Lung (tissue), 12 donors: ENCODE data around the gene MAMDC4. TPM values are rescaled to one million over a fixed set of nuclear protein-coding genes. Genes with fewer than 3 reads are reported as not detected.
"Not testable (repeated sequence)": the region's sequence is repeated elsewhere in the genome, so short reads cannot be mapped to it uniquely, and the experiment has no call there.

Experiments
- ATAC-seq: fragments of 200-7000 bp; cut with Tn5 transposase; one replicate; pipeline ENCODE4 v1.9.1; 2020; ENCODE audit warnings: moderate number of reproducible peaks; ENCODE audit not compliant: insufficient read depth, low FRiP score
- DNase-seq, 3 donors: peaks; one replicate each; pipeline ENCODE4 v3.0.0-alpha.2; 2013 to 2017
- H3K27ac ChIP-seq, 2 donors: one replicate each; pipeline ENCODE4 v1.5.1; 2013; ENCODE audit warnings: mild to moderate bottlenecking in 2 of 2, moderate library complexity in 2 of 2, control low read depth in 1 of 2, inconsistent platforms in 1 of 2, low read depth in 1 of 2, low read length in 1 of 2
- H3K27me3 ChIP-seq, 3 donors: one replicate each; pipeline ENCODE4 v1.5.1; 2013; ENCODE audit warnings: low read length in 2 of 3; ENCODE audit not compliant: control insufficient read depth in 3 of 3, insufficient read depth in 3 of 3
- H3K36me3 ChIP-seq, 4 donors: one replicate each; pipeline ENCODE4 v1.5.1; 2013; ENCODE audit warnings: low read length in 4 of 4, mild to moderate bottlenecking in 1 of 4, moderate library complexity in 1 of 4; ENCODE audit not compliant: control insufficient read depth in 4 of 4, insufficient read depth in 4 of 4
- H3K4me1 ChIP-seq, 5 donors: one replicate each; pipeline ENCODE4 v1.5.1; 2013; ENCODE audit warnings: low read length in 5 of 5, mild to moderate bottlenecking in 2 of 5, moderate library complexity in 1 of 5; ENCODE audit not compliant: control insufficient read depth in 5 of 5, insufficient read depth in 5 of 5
- H3K4me3 ChIP-seq: one replicate; pipeline ENCODE4 v1.5.1; 2013; ENCODE audit warnings: mild to moderate bottlenecking, control low read depth, moderate library complexity
- H3K9ac ChIP-seq, 2 donors: one replicate each; pipeline ENCODE4 v1.5.1; 2013; ENCODE audit warnings: low read length in 2 of 2, control low read depth in 1 of 2; ENCODE audit not compliant: insufficient read depth in 1 of 2
- H3K9me3 ChIP-seq, 4 donors: one replicate each; pipeline ENCODE4 v1.5.1; 2013; ENCODE audit warnings: low read length in 3 of 4, mild to moderate bottlenecking in 1 of 4, moderate library complexity in 1 of 4; ENCODE audit not compliant: control insufficient read depth in 4 of 4, insufficient read depth in 3 of 4
- CTCF ChIP-seq: IDR thresholded peaks from 2 replicates; pipeline ENCODE4 v1.5.1; 2012; ENCODE audit warnings: mild to moderate bottlenecking; ENCODE audit errors: control extremely low read depth, extremely low read depth
- WGBS, 2 donors: extraction: QIAGEN DNeasy Blood & Tissue Kit; methylation state at CpG; one replicate each; pipeline ENCODE4 v1.1.7; 2013; 5-methylcytosine and 5-hydroxymethylcytosine counted together
- polyA plus RNA-seq, 2 donors: library from polyadenylated mRNA; stranded (reverse); fragments of 200-250 nt; gene quantifications; one replicate each; pipeline ENCODE4 v1.2.1, GENCODE V29; 2013
- total RNA-seq, 2 donors: library from RNA; depleted of rRNA in 1 of 2; stranded (reverse); fragments of >200 nt in 1 of 2; gene quantifications; one replicate each; pipeline ENCODE4 v1.2.1, GENCODE V29; 2014 to 2021
- donor health status: control.
- donor health status: control.
- donor health status: Bipolar disorder and iron deficiency.
- donor health status: healthy.
- donor health status: DM: yes; HTN: yes; CAD: no.

The MAMDC4 gene
- total and polyA plus RNA-seq, 4 donors, result 5.6 to 13.2 (median 7.1) TPM

- Histone ChIP-seq H3K9me3 (no peaks in the 10 kb centered on the region), H3K9ac (no peak overlapping the region), H3K27ac (no peak overlapping the region), H3K36me3 (peaks cover 0 to 61% (median 3%) of the 10 kb centered on the region in 4 donors), H3K27me3 (no peaks in the 10 kb centered on the region), H3K4me3 (no peak overlapping the region), H3K4me1 (peaks cover 0 to 10% (median 0%) of the 10 kb centered on the region in 5 donors)
- WGBS, 2 donors, result 87 to 97% methylated on average over 20 to 21 of the region's 21 CpGs
- ATAC-seq (no peak), DNase-seq (no peak)
- no peak for TF ChIP-seq CTCF
Observed at GRCh38 chr9:136835932-136836904, 15.9 kb upstream of the MAMDC4 start.

- Histone ChIP-seq H3K36me3 (peaks cover 0 to 50% (median 3%) of the 10 kb centered on the region in 4 donors), H3K4me1 (peaks cover 0 to 18% (median 6%) of the 10 kb centered on the region in 5 donors), H3K9ac (no peak overlapping the region), H3K9me3 (no peaks in the 10 kb centered on the region), H3K27ac (no peak overlapping the region), H3K4me3 (no peak overlapping the region), H3K27me3 (no peaks in the 10 kb centered on the region)
- ATAC-seq (no peak), DNase-seq (no peak)
- 91 to 93% methylated on average over 21 to 27 of the region's 27 CpGs for WGBS, 2 donors
- no peak for TF ChIP-seq CTCF
Observed at GRCh38 chr9:136837146-136837855, 14.8 kb upstream of the MAMDC4 start.

GRCh38 chr9:136837856-136838277 is 14.3 kb upstream of the MAMDC4 start:
- Histone ChIP-seq H3K36me3 (peaks cover 0 to 47% (median 2%) of the 10 kb centered on the region in 4 donors), H3K4me1 (peaks cover 0 to 23% (median 6%) of the 10 kb centered on the region in 5 donors)
- not testable (repeated sequence) for DNase-seq, ATAC-seq, H3K27me3 ChIP-seq, H3K27ac ChIP-seq, H3K4me3 ChIP-seq, H3K9me3 ChIP-seq, H3K9ac ChIP-seq
- WGBS, 2 donors, result 92 to 93% methylated on average over 15 of the region's 15 CpGs
